GM19463 (cell line): Measurements from ENCODE around the gene RASAL2.
A peak's percentile ranks its signal among the peaks of the same experiment; 100 is the strongest.

ENCODE experiments used
- ATAC-seq: cut with Tn5 transposase; IDR thresholded peaks from one replicate; pipeline ENCODE4 v1.9.1; 2021; ENCODE audit warnings: mild to moderate bottlenecking, moderate library complexity; ENCODE audit not compliant: unreplicated experiment

The RASAL2 gene

GRCh38 chr1:178528953-178529335 lies 435.0 kb downstream of the RASAL2 start:
- no peak for ATAC-seq

- no peak for ATAC-seq
Observed at GRCh38 chr1:178529364-178530036, 435.6 kb downstream of the RASAL2 start.

DNA sequence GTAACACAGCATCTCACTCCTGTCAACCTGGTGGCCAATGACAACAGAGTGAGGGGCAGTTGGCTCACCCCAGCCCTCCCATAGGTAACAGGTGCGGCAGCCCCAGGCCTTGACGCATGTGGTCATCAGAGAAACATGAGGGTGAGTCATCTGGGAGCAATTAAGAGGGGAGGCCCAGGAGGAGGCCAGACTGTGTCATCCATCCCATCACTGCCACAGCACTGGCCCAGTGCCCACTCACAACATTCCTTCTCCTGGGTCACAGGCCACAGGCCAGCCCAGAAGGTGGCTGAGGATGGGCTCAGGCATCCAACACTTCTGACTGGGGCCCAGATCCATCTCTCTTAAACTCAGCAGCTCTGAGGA lies 436.1 kb downstream of the RASAL2 start:
- ATAC-seq: no peak

DNA sequence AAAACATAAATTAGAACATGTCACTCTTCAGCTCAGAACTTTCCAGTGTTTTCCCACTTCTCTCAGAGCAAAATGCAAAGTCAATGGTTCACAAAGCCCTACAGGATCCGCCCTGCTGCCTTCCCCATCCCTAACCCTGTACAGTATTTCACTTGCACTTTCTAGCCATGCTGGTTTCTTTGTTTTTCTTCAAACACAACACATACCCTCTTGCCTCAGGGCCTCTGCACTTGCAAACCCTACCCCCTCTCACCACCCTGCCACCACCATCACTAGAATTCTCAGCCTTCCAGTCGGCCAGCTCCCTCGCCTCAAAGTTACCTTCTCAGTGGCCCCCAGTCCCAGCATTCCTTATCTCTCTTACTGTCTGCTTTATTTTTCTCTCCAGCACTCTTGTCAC lies 436.6 kb downstream of the RASAL2 start:
- ATAC-seq: no peak

- ATAC-seq: no peak
Observed at GRCh38 chr1:178531887-178532286, 438.0 kb downstream of the RASAL2 start.

DNA sequence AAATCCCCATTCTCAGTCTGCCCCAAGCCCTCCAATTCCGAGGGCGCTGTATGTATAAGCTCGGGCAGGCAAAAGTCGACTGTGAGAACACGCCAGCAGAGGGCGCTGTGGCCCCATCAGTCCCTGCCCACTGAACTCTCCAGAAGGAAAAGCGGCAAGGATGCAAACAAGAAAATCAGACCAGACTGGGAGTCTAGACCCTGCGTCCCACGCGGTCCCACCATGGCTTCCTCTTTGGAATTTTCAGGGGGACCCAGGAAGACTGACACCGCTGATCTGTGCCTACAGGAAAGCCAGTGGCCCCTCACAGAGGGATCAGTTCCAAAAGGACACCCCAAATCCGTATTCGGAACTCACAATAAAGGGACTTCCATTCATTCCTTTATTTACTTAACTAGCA lies 438.5 kb downstream of the RASAL2 start:
- ATAC-seq: peak; percentile 79

GRCh38 chr1:178533121-178533946 lies 439.4 kb downstream of the RASAL2 start:
- no peak for ATAC-seq
